T-helper 2 cell treated with Interferon-gamma antibody and Interleukin-4, amounts not matched to agents 5 μg/mL and 100 μg/mL, for 36 hours (primary cell): ENCODE results near the gene C1orf94.

Source experiments
- DNase-seq: peaks from one replicate; pipeline ENCODE4 v3.0.0; 2021; ENCODE audit warnings: low spot score
- H3K27ac Mint-ChIP-seq: one replicate; pipeline ENCODE4 v1.8.0; 2021; ENCODE audit warnings: mild to moderate bottlenecking, mixed read lengths
- H3K27me3 Mint-ChIP-seq: one replicate; pipeline ENCODE4 v1.8.0; 2021; ENCODE audit warnings: low read depth, mixed read lengths
- H3K36me3 Mint-ChIP-seq: one replicate; pipeline ENCODE4 v1.8.0; 2021; ENCODE audit warnings: low read depth, mixed read lengths
- H3K4me1 Mint-ChIP-seq: one replicate; pipeline ENCODE4 v1.8.0; 2021; ENCODE audit warnings: low read depth, mixed read lengths
- H3K4me3 Mint-ChIP-seq: one replicate; pipeline ENCODE4 v1.8.0; 2022; ENCODE audit warnings: mild to moderate bottlenecking, moderate library complexity, mixed read lengths
- H3K9me3 Mint-ChIP-seq: one replicate; pipeline ENCODE4 v1.8.0; 2021; ENCODE audit warnings: mixed read lengths

The C1orf94 gene

DNA sequence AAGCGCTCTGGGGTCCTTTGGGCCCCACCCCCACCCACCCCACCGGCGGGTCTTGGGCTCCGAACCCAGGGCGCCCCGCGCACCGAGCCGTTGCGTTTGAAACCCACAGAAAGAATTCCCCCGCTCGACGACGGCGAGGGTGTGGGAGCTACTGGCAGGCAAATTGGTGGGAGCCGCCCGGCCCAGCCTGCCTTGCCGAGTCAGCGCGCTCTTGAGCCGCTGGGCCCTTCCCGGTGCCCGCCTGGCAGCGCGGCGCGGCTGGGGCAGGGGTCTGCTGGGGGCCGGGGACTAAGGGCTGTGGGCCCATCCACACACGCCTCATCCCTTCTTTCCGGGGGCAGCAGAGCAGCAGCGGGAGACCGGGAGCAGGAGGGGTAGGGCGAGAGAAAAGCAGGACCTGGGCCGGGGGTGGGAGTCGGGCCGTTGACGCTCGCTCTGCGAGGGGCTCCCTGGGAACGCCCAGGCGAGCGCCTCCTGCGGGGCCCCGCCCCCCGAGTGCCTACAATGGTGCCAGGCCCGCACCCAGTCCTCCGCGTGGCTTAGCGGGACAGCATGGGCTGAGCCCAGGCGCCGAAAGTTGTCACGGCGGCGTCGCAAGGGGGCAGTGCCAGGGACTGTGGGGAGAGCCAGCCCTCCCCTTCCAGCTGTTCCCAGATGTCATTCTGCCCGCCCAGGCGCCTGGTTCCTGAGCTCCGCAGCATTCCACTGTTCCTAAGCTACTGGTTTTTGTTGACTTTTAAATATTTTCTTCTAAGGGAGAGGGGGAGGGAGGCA lies at the start of gene C1orf94:
Gene C1orf94 (plus strand): TSS at position 78 of the 774 bp plus-strand sequence. CDS start 883 bp downstream, outside the sequence.
- peaks cover 37% of the 10 kb centered on the region for H3K27me3 Mint-ChIP-seq

GRCh38 chr1:34127006-34128000 lies 49.4 kb upstream of the C1orf94 start:
- no peaks in the 10 kb centered on the region for H3K36me3 Mint-ChIP-seq
- H3K27me3 Mint-ChIP-seq: no peaks in the 10 kb centered on the region
- no peak overlapping the region for H3K4me3 Mint-ChIP-seq
- no peak overlapping the region for H3K27ac Mint-ChIP-seq
- DNase-seq: no peak
- H3K9me3 Mint-ChIP-seq: no peaks in the 10 kb centered on the region
- H3K4me1 Mint-ChIP-seq: no peaks in the 10 kb centered on the region

More for the DNA sequence above, at the start of gene C1orf94:
- no peak within 1 kb of the TSS for H3K27ac Mint-ChIP-seq
- no peaks in the 10 kb centered on the region for H3K4me1 Mint-ChIP-seq
- H3K36me3 Mint-ChIP-seq: no peaks in the 10 kb centered on the region
- no peaks in the 10 kb centered on the region for H3K9me3 Mint-ChIP-seq
- DNase-seq: no peak
- H3K4me3 Mint-ChIP-seq: no peak within 1 kb of the TSS

GRCh38 chr1:34128186-34128889 lies 48.4 kb upstream of the C1orf94 start:
- no peak overlapping the region for H3K27ac Mint-ChIP-seq
- H3K4me1 Mint-ChIP-seq: no peaks in the 10 kb centered on the region
- no peak for DNase-seq
- H3K4me3 Mint-ChIP-seq: no peak overlapping the region
- H3K27me3 Mint-ChIP-seq: no peaks in the 10 kb centered on the region
- no peaks in the 10 kb centered on the region for H3K36me3 Mint-ChIP-seq
- H3K9me3 Mint-ChIP-seq: no peaks in the 10 kb centered on the region

DNA sequence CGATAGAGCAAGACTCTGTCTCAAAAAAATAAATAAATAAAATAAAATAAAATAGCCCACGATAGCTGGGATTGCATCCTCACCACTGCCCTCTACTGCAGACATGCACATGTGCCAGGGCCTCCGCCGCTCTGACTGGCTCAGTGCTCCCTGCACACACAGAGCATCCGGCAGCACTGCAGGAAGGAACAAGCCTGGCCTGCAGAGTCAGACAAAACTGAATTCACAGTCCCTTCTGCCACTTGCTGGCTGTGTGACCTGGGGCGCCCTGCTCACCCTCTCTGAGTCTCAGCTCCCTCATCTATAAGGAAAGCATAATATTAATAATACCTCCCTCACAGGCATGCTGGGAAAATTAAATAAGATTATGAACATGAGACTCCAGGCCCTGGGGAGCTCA lies 47.1 kb upstream of the C1orf94 start:
- no peak for DNase-seq
- Mint-ChIP-seq H3K9me3 (no peaks in the 10 kb centered on the region), H3K27ac (no peak overlapping the region), H3K4me1 (no peaks in the 10 kb centered on the region), H3K4me3 (no peak overlapping the region), H3K36me3 (no peaks in the 10 kb centered on the region), H3K27me3 (no peaks in the 10 kb centered on the region)

DNA sequence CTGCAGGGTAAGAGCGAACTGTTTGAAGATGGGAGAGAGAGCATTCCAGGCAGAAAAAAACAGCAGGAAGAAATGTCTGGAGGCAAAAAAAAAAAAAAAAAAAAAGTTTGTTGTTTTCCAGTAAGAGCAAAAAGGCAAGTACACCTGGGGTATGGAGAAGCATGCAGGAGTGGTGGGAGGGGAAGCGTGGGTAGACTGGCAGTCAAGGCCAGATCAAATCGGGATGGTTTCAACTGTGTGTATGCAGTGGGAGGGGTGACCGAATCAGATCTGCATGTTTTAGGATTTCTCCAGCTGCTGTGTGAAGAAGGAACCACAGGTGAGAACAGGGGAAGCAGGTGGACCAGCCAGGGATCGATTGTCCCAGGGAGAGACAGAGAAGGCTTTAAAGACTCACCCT lies 46.4 kb upstream of the C1orf94 start:
- no peak overlapping the region for H3K4me3 Mint-ChIP-seq
- no peak for DNase-seq
- H3K36me3 Mint-ChIP-seq: no peaks in the 10 kb centered on the region
- H3K27ac Mint-ChIP-seq: no peak overlapping the region
- no peaks in the 10 kb centered on the region for H3K9me3 Mint-ChIP-seq
- H3K4me1 Mint-ChIP-seq: no peaks in the 10 kb centered on the region
- H3K27me3 Mint-ChIP-seq: no peaks in the 10 kb centered on the region

- no peaks in the 10 kb centered on the region for H3K36me3 Mint-ChIP-seq
- no peak for DNase-seq
- no peak overlapping the region for H3K27ac Mint-ChIP-seq
- no peak overlapping the region for H3K4me3 Mint-ChIP-seq
- no peaks in the 10 kb centered on the region for H3K4me1 Mint-ChIP-seq
- H3K9me3 Mint-ChIP-seq: no peaks in the 10 kb centered on the region
- no peaks in the 10 kb centered on the region for H3K27me3 Mint-ChIP-seq
These were observed 45.1 kb upstream of the C1orf94 start for GRCh38 chr1:34131396-34132160.

GRCh38 chr1:34132161-34132420 lies 44.6 kb upstream of the C1orf94 start:
- DNase-seq: no peak
- Mint-ChIP-seq H3K27me3 (no peaks in the 10 kb centered on the region), H3K4me3 (no peak overlapping the region), H3K4me1 (no peaks in the 10 kb centered on the region), H3K9me3 (no peaks in the 10 kb centered on the region), H3K27ac (no peak overlapping the region), H3K36me3 (no peaks in the 10 kb centered on the region)

GRCh38 chr1:34137411-34137810 lies 39.3 kb upstream of the C1orf94 start:
- no peaks in the 10 kb centered on the region for H3K36me3 Mint-ChIP-seq
- H3K4me1 Mint-ChIP-seq: no peaks in the 10 kb centered on the region
- H3K4me3 Mint-ChIP-seq: no peak overlapping the region
- no peaks in the 10 kb centered on the region for H3K27me3 Mint-ChIP-seq
- no peak overlapping the region for H3K27ac Mint-ChIP-seq
- DNase-seq: no peak
- no peaks in the 10 kb centered on the region for H3K9me3 Mint-ChIP-seq

DNA sequence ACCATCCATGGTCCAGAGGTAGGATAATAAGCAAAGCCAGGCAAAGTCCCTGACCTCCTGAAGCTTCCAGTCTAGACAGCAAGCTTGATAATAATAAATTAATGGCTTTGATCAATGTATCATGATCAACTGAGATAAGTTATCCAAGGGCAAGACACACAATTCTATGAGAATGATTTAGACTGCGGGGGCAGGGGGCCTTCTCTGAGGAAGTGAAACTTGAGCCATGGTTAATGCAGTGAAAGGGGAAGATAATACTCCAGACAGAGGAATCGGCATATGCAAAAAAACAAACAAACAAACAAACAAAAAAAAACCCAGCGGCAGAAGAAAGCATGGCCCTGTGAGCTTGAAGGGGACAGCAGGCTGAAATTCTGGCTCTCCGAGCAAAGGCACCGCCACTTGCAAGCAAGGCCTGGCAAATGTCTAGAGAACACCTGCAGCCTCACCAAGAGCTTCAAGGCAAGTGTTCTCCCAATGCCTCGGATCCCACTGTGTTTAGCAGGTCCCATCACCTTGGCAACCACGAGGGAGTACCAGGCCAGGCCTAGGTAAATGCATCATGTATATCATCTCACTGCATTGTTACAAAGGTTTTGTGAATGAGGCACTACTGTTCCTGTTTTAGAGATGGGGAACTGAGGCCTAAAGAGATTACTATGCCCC lies 36.6 kb upstream of the C1orf94 start:
- H3K27ac Mint-ChIP-seq: no peak overlapping the region
- H3K4me1 Mint-ChIP-seq: no peaks in the 10 kb centered on the region
- no peak overlapping the region for H3K4me3 Mint-ChIP-seq
- H3K9me3 Mint-ChIP-seq: no peaks in the 10 kb centered on the region
- DNase-seq: no peak
- no peaks in the 10 kb centered on the region for H3K27me3 Mint-ChIP-seq
- H3K36me3 Mint-ChIP-seq: no peaks in the 10 kb centered on the region

- DNase-seq: no peak
- no peaks in the 10 kb centered on the region for H3K36me3 Mint-ChIP-seq
- H3K4me1 Mint-ChIP-seq: no peaks in the 10 kb centered on the region
- H3K4me3 Mint-ChIP-seq: no peak overlapping the region
- H3K27me3 Mint-ChIP-seq: no peaks in the 10 kb centered on the region
- no peak overlapping the region for H3K27ac Mint-ChIP-seq
- no peaks in the 10 kb centered on the region for H3K9me3 Mint-ChIP-seq
These were observed 32.7 kb upstream of the C1orf94 start for GRCh38 chr1:34143975-34144374.

DNA sequence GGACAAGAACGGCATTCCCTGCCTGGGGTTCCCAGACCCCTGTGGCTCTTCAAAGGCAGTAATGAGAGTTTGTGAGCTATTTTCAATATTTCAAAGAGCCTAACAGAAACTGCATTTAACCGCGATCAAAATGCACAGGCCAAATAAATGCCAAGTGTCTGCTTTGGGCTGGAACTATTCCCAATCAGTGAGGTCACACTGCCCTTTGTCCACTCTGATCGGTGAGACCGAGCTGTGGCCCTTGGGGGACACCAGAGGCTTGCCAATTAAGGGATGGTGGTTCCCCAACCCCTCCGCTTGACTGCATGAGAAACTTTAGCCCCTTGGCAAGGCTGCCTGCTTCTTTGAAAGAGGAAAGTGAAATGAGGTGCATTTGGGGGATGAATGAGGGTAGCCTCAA lies 31.9 kb upstream of the C1orf94 start:
- DNase-seq: no peak
- Mint-ChIP-seq H3K4me1 (no peaks in the 10 kb centered on the region), H3K4me3 (no peak overlapping the region), H3K27ac (no peak overlapping the region), H3K9me3 (no peaks in the 10 kb centered on the region), H3K36me3 (no peaks in the 10 kb centered on the region), H3K27me3 (no peaks in the 10 kb centered on the region)

GRCh38 chr1:34147301-34147700 lies 29.4 kb upstream of the C1orf94 start:
- Mint-ChIP-seq H3K4me1 (no peaks in the 10 kb centered on the region), H3K9me3 (no peaks in the 10 kb centered on the region), H3K4me3 (no peak overlapping the region), H3K27ac (no peak overlapping the region), H3K36me3 (no peaks in the 10 kb centered on the region), H3K27me3 (no peaks in the 10 kb centered on the region)
- no peak for DNase-seq

DNA sequence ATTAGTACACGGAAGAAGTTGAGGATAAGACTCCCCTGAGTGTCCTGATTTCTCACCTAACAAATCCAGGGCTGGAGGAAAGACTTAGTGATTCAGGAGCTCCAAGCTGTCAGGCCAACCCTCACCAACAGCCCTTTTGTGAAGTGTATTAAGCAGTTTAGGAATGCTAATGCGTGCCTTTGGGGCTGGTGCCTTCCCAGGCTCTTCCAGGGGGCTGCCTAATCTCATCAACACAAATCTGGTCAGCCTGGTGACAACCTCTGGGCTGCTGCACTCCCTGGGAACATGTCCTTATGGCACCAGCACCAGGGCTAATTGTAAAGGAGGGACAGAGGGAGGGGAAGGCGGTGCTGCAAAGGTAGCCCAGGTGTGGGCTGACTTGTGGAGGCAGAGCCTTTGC lies 27.2 kb upstream of the C1orf94 start:
- H3K4me1 Mint-ChIP-seq: no peaks in the 10 kb centered on the region
- H3K36me3 Mint-ChIP-seq: no peaks in the 10 kb centered on the region
- H3K4me3 Mint-ChIP-seq: no peak overlapping the region
- H3K27me3 Mint-ChIP-seq: no peaks in the 10 kb centered on the region
- DNase-seq: no peak
- no peak overlapping the region for H3K27ac Mint-ChIP-seq
- no peaks in the 10 kb centered on the region for H3K9me3 Mint-ChIP-seq
